Measurements from ENCODE around the gene RSU1. TPM values are rescaled to one million over a fixed set of nuclear protein-coding genes. Genes with fewer than 3 reads are reported as not detected.
"Not testable (repeated sequence)": the region's sequence is repeated elsewhere in the genome, so short reads cannot be mapped to it uniquely, and the experiment has no call there.

RSU1 gene
- total RNA-seq, 1 donor from 2014 or later: 75.3 TPM

DNA sequence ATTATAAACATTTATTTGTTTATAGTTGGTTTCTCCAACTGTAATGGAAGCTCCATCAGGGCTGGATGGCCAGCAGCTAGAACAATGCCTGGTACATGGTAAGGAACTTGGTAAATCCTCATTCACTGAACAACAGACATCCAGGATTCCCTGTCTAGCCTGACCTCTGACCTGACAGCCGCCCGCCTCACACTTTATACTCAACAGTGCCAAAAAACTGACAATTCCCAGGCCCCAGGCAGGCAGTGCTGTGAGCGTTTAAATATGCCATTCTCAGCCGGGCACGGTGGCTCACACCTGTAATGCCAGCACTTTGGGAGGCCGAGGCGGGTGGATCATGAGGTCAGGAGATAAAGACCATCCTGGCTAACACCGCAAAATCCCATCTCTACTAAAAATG, 55.9 kb downstream of the RSU1 start:
- TF ChIP-seq, protein P1, sequence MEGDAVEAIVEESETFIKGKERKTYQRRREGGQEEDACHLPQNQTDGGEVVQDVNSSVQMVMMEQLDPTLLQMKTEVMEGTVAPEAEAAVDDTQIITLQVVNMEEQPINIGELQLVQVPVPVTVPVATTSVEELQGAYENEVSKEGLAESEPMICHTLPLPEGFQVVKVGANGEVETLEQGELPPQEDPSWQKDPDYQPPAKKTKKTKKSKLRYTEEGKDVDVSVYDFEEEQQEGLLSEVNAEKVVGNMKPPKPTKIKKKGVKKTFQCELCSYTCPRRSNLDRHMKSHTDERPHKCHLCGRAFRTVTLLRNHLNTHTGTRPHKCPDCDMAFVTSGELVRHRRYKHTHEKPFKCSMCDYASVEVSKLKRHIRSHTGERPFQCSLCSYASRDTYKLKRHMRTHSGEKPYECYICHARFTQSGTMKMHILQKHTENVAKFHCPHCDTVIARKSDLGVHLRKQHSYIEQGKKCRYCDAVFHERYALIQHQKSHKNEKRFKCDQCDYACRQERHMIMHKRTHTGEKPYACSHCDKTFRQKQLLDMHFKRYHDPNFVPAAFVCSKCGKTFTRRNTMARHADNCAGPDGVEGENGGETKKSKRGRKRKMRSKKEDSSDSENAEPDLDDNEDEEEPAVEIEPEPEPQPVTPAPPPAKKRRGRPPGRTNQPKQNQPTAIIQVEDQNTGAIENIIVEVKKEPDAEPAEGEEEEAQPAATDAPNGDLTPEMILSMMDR (IDR thresholded peaks at IDR 0.05; ENCODE audit: insufficient read depth, low read length, poor library complexity, severe bottlenecking): no peak
- Histone ChIP-seq H3K36me3 (ENCODE audit: control insufficient read depth, insufficient read depth, low read length) (no peaks in the 10 kb centered on the region), H3K4me3 (ENCODE audit: low read depth, low read length) (no peak overlapping the region), H3K27me3 (ENCODE audit: control insufficient read depth, insufficient read depth, low read length) (no peaks in the 10 kb centered on the region)
- DNase-seq (ENCODE audit: low read depth): no peak

DNA sequence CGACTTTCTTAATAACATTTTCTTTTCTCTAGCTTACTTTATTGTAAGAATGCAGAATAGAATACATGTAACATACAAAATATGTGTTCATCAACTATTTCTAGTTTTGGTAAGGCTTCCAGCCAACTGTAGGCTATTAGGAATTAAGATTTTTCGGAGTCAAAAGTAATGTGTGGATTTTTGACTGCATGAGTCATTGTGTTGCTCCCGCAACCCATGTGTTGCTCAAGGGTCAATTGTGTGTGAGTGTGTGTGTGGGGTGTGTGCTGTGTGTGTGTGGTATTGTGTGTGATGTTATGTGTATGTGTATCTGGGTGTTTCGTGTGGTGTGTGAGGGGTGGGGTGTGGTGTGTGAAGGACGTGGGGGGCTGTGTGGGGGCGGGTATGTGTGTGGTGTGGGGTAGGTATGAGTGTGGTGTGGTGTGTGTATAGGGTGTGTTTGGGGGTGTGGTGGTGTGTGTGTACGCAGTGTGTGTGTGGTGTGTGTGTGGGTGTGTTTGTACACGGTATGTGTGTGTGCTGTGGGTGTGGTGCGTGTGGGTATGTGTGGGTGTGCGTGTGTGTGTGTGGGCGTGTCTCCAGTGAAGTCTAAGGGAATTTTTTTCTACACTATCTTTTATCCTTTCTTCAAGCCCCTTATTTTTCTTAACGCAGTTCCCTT, 60.5 kb downstream of the RSU1 start:
- no peaks in the 10 kb centered on the region for H3K27me3 ChIP-seq (ENCODE audit: control insufficient read depth, insufficient read depth, low read length)
- H3K36me3 ChIP-seq (ENCODE audit: control insufficient read depth, insufficient read depth, low read length): no peaks in the 10 kb centered on the region
- DNase-seq (ENCODE audit: low read depth): no peak
- TF ChIP-seq, protein P1 (IDR thresholded peaks at IDR 0.05; ENCODE audit: insufficient read depth, low read length, poor library complexity, severe bottlenecking): no peak
- H3K4me3 ChIP-seq (ENCODE audit: low read depth, low read length): no peak overlapping the region

DNA sequence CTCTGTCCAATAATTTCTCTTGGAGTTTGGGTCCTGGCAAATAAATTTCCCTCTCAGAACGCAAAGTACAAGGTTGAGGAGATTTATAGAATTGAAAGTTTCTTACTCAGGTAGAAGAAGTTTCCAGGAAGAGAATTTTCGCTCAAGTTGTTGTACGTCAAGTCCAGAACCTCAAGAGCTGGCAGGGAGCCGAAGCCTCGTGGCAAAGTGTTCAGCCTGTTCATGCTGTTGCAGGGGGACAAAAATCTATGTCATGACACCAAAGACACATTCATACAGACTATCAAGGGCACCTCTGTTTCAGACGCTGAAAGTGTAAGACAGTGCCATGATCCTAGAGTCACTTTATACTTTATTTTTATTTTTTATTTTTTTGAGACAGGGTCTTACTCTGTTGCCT, 62.5 kb downstream of the RSU1 start:
- TF ChIP-seq, protein P1 (IDR thresholded peaks at IDR 0.05; ENCODE audit: insufficient read depth, low read length, poor library complexity, severe bottlenecking): no peak
- no peak for DNase-seq (ENCODE audit: low read depth)
- H3K27me3 ChIP-seq (ENCODE audit: control insufficient read depth, insufficient read depth, low read length): no peaks in the 10 kb centered on the region
- H3K36me3 ChIP-seq (ENCODE audit: control insufficient read depth, insufficient read depth, low read length): no peaks in the 10 kb centered on the region
- no peak overlapping the region for H3K4me3 ChIP-seq (ENCODE audit: low read depth, low read length)

DNA sequence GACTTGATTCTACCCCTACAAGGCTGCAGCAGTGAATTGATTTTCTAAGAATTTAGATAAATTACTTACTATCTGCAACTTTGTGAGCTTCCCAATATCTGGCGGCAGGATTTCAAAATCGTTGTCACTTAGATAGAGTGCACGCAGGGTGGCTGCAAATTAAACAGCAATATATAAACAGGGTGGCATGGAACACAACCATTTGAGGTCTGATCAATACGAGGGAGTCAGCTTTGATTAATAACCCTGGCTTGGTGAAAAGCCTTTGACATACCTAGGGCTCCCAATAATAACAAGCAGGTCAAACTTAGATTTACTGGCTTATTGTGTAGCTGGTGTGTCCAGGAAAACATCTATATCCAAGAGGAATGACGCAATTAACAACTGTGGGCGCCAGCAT, 64.4 kb downstream of the RSU1 start:
- H3K4me3 ChIP-seq (ENCODE audit: low read depth, low read length); H3K36me3 ChIP-seq (ENCODE audit: control insufficient read depth, insufficient read depth, low read length); DNase-seq (ENCODE audit: low read depth); H3K27me3 ChIP-seq (ENCODE audit: control insufficient read depth, insufficient read depth, low read length): not testable (repeated sequence)

DNA sequence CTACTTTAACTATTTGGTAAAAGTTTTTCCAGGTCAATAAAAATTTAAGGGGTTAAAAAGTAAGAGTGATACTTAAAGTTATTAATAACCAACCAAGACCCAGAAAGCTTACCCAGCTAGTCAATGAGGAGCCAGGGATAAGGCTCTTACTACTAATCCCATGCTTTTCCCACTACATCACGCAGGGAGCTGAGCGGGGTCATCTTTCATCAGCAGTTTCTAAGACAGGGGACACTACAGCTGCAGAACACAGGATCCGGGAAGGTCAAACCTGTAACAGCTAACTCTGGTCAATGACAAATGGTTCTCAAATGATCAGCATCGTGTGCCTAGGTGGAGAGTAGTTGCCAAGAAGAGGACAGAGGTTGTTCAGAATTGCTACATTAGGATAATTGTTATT, 65.1 kb downstream of the RSU1 start:
- Histone ChIP-seq H3K27me3 (ENCODE audit: control insufficient read depth, insufficient read depth, low read length) (no peaks in the 10 kb centered on the region), H3K36me3 (ENCODE audit: control insufficient read depth, insufficient read depth, low read length) (no peaks in the 10 kb centered on the region), H3K4me3 (ENCODE audit: low read depth, low read length) (no peak overlapping the region)
- TF ChIP-seq, protein P1 (IDR thresholded peaks at IDR 0.05; ENCODE audit: insufficient read depth, low read length, poor library complexity, severe bottlenecking): no peak
- DNase-seq (ENCODE audit: low read depth): no peak

DNA sequence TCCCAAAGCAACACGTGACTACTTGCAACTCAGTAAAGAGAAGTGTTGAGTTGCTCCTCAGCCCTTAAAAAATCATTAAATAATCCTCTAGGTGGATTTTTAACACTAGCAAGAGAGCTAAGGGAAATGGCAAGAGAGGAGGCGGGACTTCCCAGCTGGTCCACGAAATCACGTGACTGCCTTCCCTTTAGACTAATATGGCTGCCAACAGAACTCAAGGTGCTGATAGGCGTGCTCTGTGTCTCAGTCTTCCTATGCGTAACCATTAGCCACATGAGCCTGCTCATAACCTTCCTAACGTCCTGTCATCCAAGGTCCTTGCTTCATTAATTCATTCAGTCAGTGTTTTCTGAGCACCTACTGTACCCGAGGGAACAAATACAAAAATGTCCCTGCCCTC, 66.0 kb downstream of the RSU1 start:
- no peaks in the 10 kb centered on the region for H3K36me3 ChIP-seq (ENCODE audit: control insufficient read depth, insufficient read depth, low read length)
- H3K27me3 ChIP-seq (ENCODE audit: control insufficient read depth, insufficient read depth, low read length): no peaks in the 10 kb centered on the region
- TF ChIP-seq, protein P1 (IDR thresholded peaks at IDR 0.05; ENCODE audit: insufficient read depth, low read length, poor library complexity, severe bottlenecking): no peak
- no peak overlapping the region for H3K4me3 ChIP-seq (ENCODE audit: low read depth, low read length)
- DNase-seq (ENCODE audit: low read depth): no peak
